Activated naive CD8-positive, alpha-beta T cell treated with anti-CD3 and anti-CD28 coated beads for 36 hours (primary cell): ENCODE measurements around the gene ADCY5. TPM values are rescaled to one million over a fixed set of nuclear protein-coding genes. Genes with fewer than 3 reads are reported as not detected.

Experiments
- DNase-seq: peaks from one replicate; pipeline ENCODE4 v3.0.0; 2021
- H3K27ac Mint-ChIP-seq: one replicate; pipeline ENCODE4 v1.8.0; 2022; ENCODE audit warnings: mild to moderate bottlenecking, moderate library complexity, mixed read lengths
- H3K27me3 Mint-ChIP-seq: one replicate; pipeline ENCODE4 v1.8.0; 2022; ENCODE audit warnings: mild to moderate bottlenecking, mixed read lengths
- H3K36me3 Mint-ChIP-seq: one replicate; pipeline ENCODE4 v1.8.0; 2021; ENCODE audit warnings: mild to moderate bottlenecking, mixed read lengths
- H3K4me1 Mint-ChIP-seq: one replicate; pipeline ENCODE4 v1.8.0; 2021; ENCODE audit warnings: mixed read lengths
- H3K4me3 Mint-ChIP-seq: one replicate; pipeline ENCODE4 v1.8.0; 2022; ENCODE audit warnings: mild to moderate bottlenecking, moderate library complexity, mixed read lengths
- H3K9me3 Mint-ChIP-seq: one replicate; pipeline ENCODE4 v1.8.0; 2022; ENCODE audit warnings: mixed read lengths
- total RNA-seq, 2 experiments: library from RNA; stranded (reverse); gene quantifications; one replicate each; pipeline ENCODE4 v1.2.3, GENCODE V29; 2021

ADCY5 gene
- total RNA-seq, 2 experiments from 2014 or later = not detected

- H3K4me1 Mint-ChIP-seq = no peaks in the 10 kb centered on the region
- H3K27ac Mint-ChIP-seq = no peak overlapping the region
- no peaks in the 10 kb centered on the region for H3K36me3 Mint-ChIP-seq
- no peaks in the 10 kb centered on the region for H3K9me3 Mint-ChIP-seq
- DNase-seq = no peak
- H3K4me3 Mint-ChIP-seq = no peak overlapping the region
- peaks cover 4% of the 10 kb centered on the region for H3K27me3 Mint-ChIP-seq
Observed at GRCh38 chr3:123383091-123384053, 65.5 kb downstream of the ADCY5 start.

DNA sequence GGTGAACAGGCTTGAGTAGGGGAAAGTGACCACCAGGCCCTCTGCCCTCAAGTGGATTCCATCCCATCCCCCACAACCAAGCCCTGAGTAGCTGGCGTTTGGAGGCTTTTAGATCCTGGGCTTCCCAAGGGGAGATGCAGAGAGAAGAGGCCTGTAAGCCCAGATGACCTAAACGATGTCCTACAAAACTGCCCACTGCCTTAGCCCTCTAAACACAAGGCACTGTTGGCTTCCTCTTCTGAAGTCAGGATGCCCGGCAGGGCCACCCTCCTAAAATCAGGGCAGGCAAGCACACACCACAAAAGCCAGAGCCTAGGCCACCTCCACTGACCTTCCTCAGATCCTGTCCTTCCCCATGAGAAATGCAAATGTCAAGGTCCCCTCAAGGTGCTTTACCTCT is 68.6 kb downstream of the ADCY5 start:
- H3K27me3 Mint-ChIP-seq = no peaks in the 10 kb centered on the region
- no peak overlapping the region for H3K27ac Mint-ChIP-seq
- H3K4me1 Mint-ChIP-seq = no peaks in the 10 kb centered on the region
- no peaks in the 10 kb centered on the region for H3K36me3 Mint-ChIP-seq
- DNase-seq = no peak
- H3K4me3 Mint-ChIP-seq = no peak overlapping the region
- H3K9me3 Mint-ChIP-seq = no peaks in the 10 kb centered on the region

- no peak overlapping the region for H3K27ac Mint-ChIP-seq
- no peak overlapping the region for H3K4me3 Mint-ChIP-seq
- H3K9me3 Mint-ChIP-seq = no peaks in the 10 kb centered on the region
- H3K27me3 Mint-ChIP-seq = no peaks in the 10 kb centered on the region
- H3K4me1 Mint-ChIP-seq = no peaks in the 10 kb centered on the region
- H3K36me3 Mint-ChIP-seq = no peaks in the 10 kb centered on the region
- no peak for DNase-seq
Observed at GRCh38 chr3:123379041-123379830, 69.7 kb downstream of the ADCY5 start.

- no peaks in the 10 kb centered on the region for H3K9me3 Mint-ChIP-seq
- no peaks in the 10 kb centered on the region for H3K27me3 Mint-ChIP-seq
- H3K36me3 Mint-ChIP-seq = no peaks in the 10 kb centered on the region
- H3K27ac Mint-ChIP-seq = no peak overlapping the region
- no peak for DNase-seq
- H3K4me1 Mint-ChIP-seq = no peaks in the 10 kb centered on the region
- H3K4me3 Mint-ChIP-seq = no peak overlapping the region
Observed at GRCh38 chr3:123378409-123378915, 70.4 kb downstream of the ADCY5 start.

DNA sequence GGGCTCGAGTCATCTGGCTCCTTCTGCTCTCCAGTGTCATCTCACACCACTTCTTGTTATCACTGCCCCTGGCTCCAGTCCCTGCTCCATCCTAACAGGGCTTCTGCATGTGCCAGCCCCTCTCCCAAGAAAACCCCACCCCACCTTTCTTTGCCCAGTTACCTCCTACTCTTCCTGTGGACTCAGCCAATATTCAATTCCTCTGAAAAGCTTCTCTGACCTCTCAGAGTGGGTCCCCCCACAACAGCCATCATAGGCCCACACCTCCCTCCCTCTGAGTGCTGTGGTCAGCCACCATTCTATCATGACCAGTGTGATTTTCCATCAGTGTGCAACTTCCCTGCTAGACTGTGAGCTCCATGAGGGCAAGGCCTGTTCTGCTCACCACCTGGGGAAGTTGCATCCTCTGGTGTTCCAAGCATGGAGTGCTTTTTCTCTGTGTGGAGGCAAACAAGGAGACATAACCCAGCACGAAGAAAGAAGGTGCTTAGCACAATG is 71.6 kb downstream of the ADCY5 start:
- no peaks in the 10 kb centered on the region for H3K4me1 Mint-ChIP-seq
- H3K4me3 Mint-ChIP-seq = no peak overlapping the region
- H3K36me3 Mint-ChIP-seq = no peaks in the 10 kb centered on the region
- H3K27ac Mint-ChIP-seq = no peak overlapping the region
- no peaks in the 10 kb centered on the region for H3K27me3 Mint-ChIP-seq
- no peaks in the 10 kb centered on the region for H3K9me3 Mint-ChIP-seq
- no peak for DNase-seq

GRCh38 chr3:123376451-123377242 is 72.2 kb downstream of the ADCY5 start:
- no peaks in the 10 kb centered on the region for H3K27me3 Mint-ChIP-seq
- no peak for DNase-seq
- no peaks in the 10 kb centered on the region for H3K4me1 Mint-ChIP-seq
- no peaks in the 10 kb centered on the region for H3K9me3 Mint-ChIP-seq
- no peak overlapping the region for H3K27ac Mint-ChIP-seq
- no peaks in the 10 kb centered on the region for H3K36me3 Mint-ChIP-seq
- no peak overlapping the region for H3K4me3 Mint-ChIP-seq

DNA sequence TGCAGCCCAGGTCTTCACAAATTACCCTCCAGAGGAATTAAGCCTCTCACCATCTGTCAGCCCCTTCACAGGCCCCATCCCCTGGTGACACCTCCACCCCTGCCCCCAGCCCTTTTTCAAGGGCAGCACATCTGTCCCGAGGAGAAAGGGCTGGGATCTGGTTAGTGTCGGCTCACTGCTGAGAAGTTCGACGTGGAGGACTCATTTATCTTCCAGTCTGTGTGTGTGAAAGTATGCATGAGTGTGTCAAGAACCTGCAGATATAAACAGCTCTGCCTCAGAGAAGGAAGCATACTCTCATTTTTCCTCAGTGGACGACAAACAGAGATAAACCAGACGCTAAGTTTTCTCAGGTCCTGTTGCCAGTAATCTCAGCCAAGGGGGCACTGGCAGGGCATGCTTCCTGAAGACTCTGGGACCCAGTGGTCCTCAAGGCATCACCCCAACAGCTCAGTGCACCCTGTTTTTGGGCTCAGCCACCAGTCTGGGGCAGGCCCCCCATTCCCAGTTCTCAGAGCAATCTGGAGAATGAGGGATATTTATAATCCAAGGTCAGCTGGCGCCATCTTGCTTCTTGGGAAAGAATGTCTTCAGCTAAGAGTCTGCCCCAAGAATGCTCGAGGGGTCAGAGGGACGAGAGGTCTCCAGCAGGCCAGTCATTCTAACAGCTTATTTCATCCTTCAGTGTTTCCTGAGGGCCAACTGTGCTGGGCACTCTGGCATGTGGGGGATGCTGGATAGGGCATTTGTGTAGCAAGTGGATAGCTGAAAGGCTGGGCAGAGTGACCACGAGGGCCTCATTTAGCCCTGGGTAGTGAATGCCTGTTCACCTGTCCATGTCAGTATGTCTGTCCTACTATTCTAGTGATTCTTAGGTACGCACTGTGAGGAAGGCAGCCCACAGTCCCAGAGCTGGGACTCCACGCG is 73.6 kb downstream of the ADCY5 start:
- Mint-ChIP-seq H3K36me3 (no peaks in the 10 kb centered on the region), H3K27me3 (no peaks in the 10 kb centered on the region), H3K27ac (no peak overlapping the region), H3K4me3 (no peak overlapping the region), H3K4me1 (no peaks in the 10 kb centered on the region), H3K9me3 (no peaks in the 10 kb centered on the region)
- no peak for DNase-seq

- no peaks in the 10 kb centered on the region for H3K36me3 Mint-ChIP-seq
- no peak overlapping the region for H3K27ac Mint-ChIP-seq
- DNase-seq = no peak
- H3K9me3 Mint-ChIP-seq = no peaks in the 10 kb centered on the region
- no peaks in the 10 kb centered on the region for H3K27me3 Mint-ChIP-seq
- no peaks in the 10 kb centered on the region for H3K4me1 Mint-ChIP-seq
- no peak overlapping the region for H3K4me3 Mint-ChIP-seq
Observed at GRCh38 chr3:123374016-123374415, 74.9 kb downstream of the ADCY5 start.

DNA sequence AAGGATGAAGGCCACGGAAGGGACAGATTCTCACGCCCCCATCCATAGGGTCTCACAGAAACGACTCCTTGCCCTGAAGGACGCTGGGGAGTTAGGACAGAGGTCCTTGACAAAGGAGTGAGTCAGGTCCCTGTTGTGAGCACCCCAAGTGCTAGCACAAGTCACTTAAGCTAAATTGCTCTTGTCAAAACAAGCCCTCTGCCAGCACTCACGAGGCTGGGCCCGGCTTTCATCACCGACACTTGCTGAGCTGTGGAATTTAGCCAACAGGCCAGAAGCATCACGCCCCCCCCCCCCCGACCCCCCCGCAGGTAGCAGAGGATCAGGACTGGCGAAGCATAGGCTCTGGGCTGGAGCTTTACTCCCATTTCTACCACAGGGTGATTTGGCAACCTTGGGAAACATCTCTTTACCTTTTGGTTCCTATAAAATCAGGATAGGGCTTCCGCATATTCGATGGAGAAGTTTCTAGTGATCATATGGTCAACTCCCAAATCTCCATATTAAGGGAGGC is 75.4 kb downstream of the ADCY5 start:
- Mint-ChIP-seq H3K4me1 (no peaks in the 10 kb centered on the region), H3K4me3 (no peak overlapping the region), H3K36me3 (no peaks in the 10 kb centered on the region), H3K27me3 (no peaks in the 10 kb centered on the region), H3K27ac (no peak overlapping the region), H3K9me3 (no peaks in the 10 kb centered on the region)
- no peak for DNase-seq

DNA sequence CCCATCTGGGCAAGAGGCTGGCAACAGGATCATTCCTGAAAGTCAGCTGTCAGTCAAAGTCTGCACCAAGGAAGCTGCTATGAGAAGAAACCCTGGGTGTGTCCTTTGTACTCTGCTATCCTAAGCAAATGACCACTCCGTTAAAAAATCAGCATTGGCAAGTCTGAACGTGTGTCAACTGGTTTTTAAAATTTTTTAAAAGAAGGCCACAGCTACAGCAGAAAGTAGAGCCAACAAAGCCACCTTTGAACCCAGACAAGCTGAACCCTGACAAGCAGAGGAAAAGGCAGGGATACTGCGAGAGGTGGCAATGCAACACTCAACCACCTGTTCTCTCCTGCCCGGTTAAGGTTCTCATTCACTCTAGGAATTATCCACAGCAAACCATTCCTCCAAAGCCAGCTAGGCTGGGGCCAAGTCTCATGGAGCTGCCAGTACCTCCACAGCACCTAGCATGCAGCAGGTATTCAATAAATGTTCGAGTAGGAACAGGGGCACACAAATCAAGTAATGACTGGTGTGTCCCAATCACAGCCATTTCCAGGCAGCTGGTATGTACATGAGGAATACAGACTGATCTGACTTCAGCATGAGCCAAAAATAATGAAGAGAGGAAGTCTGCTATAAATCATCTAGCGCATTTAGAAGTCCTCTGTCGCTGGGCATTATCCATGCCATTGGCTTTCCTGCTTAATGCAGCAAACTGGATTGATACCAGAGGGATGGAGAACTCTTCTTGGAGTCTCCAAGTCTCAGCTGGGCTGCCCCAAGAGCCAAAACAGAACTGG is 76.0 kb downstream of the ADCY5 start:
- Mint-ChIP-seq H3K27ac (no peak overlapping the region), H3K4me1 (no peaks in the 10 kb centered on the region)

GRCh38 chr3:123371859-123372685 is 76.8 kb downstream of the ADCY5 start:
- DNase-seq = no peak
- H3K27me3 Mint-ChIP-seq = no peaks in the 10 kb centered on the region
- H3K4me3 Mint-ChIP-seq = no peak overlapping the region
- no peaks in the 10 kb centered on the region for H3K4me1 Mint-ChIP-seq
- H3K9me3 Mint-ChIP-seq = peaks cover 1% of the 10 kb centered on the region
- no peaks in the 10 kb centered on the region for H3K36me3 Mint-ChIP-seq
- H3K27ac Mint-ChIP-seq = no peak overlapping the region

More for the DNA sequence above, 76.0 kb downstream of the ADCY5 start:
- DNase-seq = no peak
- Mint-ChIP-seq H3K4me3 (no peak overlapping the region), H3K36me3 (no peaks in the 10 kb centered on the region), H3K27me3 (no peaks in the 10 kb centered on the region), H3K9me3 (peaks cover 1% of the 10 kb centered on the region)

- Mint-ChIP-seq H3K27me3 (no peaks in the 10 kb centered on the region), H3K4me3 (no peak overlapping the region), H3K4me1 (no peaks in the 10 kb centered on the region), H3K36me3 (no peaks in the 10 kb centered on the region), H3K27ac (no peak overlapping the region), H3K9me3 (peaks cover 1% of the 10 kb centered on the region)
- no peak for DNase-seq
Observed at GRCh38 chr3:123371426-123371825, 77.5 kb downstream of the ADCY5 start.
